OCI-LY1 (cell line): Measurements from ENCODE around the gene HSD17B14.
A peak's percentile ranks its signal among the peaks of the same experiment; 100 is the strongest.

Experiments used
- EZH2 ChIP-seq: fragments of 200-600 bp; sonication (generic), shearing (Covaris generic); IDR thresholded peaks from 2 replicates; pipeline ENCODE4 v1.8.0; 2017; ENCODE audit warnings: borderline replicate concordance, mixed run types, mild to moderate bottlenecking, antibody characterized with exemption, low read length, moderate library complexity, mixed read lengths
- TF ChIP-seq, protein P1 (sequence below): fragments of 200-600 bp; sonication (generic), shearing (Covaris generic); IDR thresholded peaks from 2 replicates; pipeline ENCODE4 v1.5.1; 2017; ENCODE audit warnings: mild to moderate bottlenecking, antibody characterized with exemption, low read length, moderate library complexity, mixed read lengths

DNA sequence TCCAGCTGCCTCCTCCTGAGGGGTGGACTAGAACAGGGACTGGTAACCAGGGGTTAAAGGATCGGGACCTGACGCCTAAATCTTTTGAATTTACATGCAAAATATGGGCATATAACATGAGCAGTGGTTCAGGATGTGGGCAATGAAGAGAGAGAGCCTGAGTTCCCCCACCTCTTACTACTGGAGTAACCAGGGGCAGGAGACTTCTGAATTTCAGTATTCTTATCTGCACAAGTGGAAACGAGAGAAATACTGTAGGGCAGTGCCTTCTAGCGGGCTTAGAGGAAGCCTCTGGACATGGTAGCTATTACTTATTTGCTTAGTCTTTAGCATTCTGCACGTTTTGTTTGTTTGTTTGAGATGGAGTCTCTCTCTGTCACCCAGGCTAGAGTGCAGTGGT is 51.8 kb downstream of the HSD17B14 start:
- TF ChIP-seq, protein P1, sequence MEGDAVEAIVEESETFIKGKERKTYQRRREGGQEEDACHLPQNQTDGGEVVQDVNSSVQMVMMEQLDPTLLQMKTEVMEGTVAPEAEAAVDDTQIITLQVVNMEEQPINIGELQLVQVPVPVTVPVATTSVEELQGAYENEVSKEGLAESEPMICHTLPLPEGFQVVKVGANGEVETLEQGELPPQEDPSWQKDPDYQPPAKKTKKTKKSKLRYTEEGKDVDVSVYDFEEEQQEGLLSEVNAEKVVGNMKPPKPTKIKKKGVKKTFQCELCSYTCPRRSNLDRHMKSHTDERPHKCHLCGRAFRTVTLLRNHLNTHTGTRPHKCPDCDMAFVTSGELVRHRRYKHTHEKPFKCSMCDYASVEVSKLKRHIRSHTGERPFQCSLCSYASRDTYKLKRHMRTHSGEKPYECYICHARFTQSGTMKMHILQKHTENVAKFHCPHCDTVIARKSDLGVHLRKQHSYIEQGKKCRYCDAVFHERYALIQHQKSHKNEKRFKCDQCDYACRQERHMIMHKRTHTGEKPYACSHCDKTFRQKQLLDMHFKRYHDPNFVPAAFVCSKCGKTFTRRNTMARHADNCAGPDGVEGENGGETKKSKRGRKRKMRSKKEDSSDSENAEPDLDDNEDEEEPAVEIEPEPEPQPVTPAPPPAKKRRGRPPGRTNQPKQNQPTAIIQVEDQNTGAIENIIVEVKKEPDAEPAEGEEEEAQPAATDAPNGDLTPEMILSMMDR = peak; percentile 35; the same call in 1 of the 2 replicates
- no peak for TF ChIP-seq EZH2
